ENCODE measurements around the gene DNA2. TPM values are rescaled to one million over a fixed set of nuclear protein-coding genes. Genes with fewer than 3 reads are reported as not detected.

DNA2 gene
- total RNA-seq, 1 experiment from 2014 or later: 29.0 TPM

DNA sequence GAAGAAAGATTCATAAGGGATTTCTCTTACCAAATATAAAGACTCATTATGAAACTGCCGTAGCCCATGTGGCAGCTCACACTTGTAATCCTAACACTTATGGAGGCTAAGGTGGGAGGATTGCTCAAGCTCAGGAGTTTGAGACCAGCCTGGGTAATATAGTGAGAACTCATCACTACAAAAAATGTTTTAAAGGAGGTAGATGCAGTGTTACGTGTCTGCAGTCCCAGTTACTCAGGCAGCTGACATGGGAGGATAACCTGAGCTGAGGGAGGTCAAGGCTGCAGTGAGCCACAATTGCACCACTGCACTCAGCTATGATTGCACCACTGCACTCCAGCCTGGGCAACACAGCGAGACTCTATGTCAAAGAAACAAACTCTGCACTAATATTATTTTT lies 18.1 kb upstream of the DNA2 start:
- no peak for DNase-seq (ENCODE audit: low read depth, low spot score)
- 0 out of 2 replicates have a peak, but pooled peaks cover 3% of the 10 kb centered on the region for H3K36me3 ChIP-seq (ENCODE audit: control insufficient read depth, insufficient read depth, low read length)
- ATAC-seq: no peak
- ChIA-PET CTCF (no interaction called here), POLR2A (no interaction called here)
- H3K4me3 ChIP-seq (ENCODE audit: low read depth in 2 of 2, low read length in 2 of 2): no peak overlapping the region
- H3K27me3 ChIP-seq (ENCODE audit: control insufficient read depth, insufficient read depth, low read length): no peaks in the 10 kb centered on the region
- no peak overlapping the region for H3K27ac ChIP-seq (ENCODE audit: low read length)
- BruUV-seq (replicated peaks): no TSS peak
- no peaks in the 10 kb centered on the region for H3K9me3 ChIP-seq (ENCODE audit: control insufficient read depth, insufficient read depth, low read depth, low read length)
- no peaks in the 10 kb centered on the region for H3K4me1 ChIP-seq (ENCODE audit: control insufficient read depth, insufficient read depth, low read length)
- intact Hi-C loops (cut with micrococcal nuclease; ENCODE audit: unreplicated experiment) (no loop called here), in situ Hi-C loops (cut with HindIII; ENCODE audit: low pct_unique_long_range_greater_than_20kb, low sequenced_read_pairs) (no loop called here)
- TF ChIP-seq TCF7L2 (IDR thresholded peaks at IDR 0.05; ENCODE audit: low read depth, low read length) (no peak), POLR2AphosphoS5 (IDR thresholded peaks at IDR 0.05; ENCODE audit: low read depth, low read length) (no peak), SIN3A (IDR thresholded peaks at IDR 0.05; ENCODE audit: borderline replicate concordance, insufficient read depth, low read depth, low read length) (no peak)
- TF ChIP-seq, protein P1, sequence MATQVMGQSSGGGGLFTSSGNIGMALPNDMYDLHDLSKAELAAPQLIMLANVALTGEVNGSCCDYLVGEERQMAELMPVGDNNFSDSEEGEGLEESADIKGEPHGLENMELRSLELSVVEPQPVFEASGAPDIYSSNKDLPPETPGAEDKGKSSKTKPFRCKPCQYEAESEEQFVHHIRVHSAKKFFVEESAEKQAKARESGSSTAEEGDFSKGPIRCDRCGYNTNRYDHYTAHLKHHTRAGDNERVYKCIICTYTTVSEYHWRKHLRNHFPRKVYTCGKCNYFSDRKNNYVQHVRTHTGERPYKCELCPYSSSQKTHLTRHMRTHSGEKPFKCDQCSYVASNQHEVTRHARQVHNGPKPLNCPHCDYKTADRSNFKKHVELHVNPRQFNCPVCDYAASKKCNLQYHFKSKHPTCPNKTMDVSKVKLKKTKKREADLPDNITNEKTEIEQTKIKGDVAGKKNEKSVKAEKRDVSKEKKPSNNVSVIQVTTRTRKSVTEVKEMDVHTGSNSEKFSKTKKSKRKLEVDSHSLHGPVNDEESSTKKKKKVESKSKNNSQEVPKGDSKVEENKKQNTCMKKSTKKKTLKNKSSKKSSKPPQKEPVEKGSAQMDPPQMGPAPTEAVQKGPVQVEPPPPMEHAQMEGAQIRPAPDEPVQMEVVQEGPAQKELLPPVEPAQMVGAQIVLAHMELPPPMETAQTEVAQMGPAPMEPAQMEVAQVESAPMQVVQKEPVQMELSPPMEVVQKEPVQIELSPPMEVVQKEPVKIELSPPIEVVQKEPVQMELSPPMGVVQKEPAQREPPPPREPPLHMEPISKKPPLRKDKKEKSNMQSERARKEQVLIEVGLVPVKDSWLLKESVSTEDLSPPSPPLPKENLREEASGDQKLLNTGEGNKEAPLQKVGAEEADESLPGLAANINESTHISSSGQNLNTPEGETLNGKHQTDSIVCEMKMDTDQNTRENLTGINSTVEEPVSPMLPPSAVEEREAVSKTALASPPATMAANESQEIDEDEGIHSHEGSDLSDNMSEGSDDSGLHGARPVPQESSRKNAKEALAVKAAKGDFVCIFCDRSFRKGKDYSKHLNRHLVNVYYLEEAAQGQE (IDR thresholded peaks at IDR 0.05; ENCODE audit: insufficient read depth in 1 of 2, low read depth in 2 of 2, low read length in 1 of 2): no peak
- TF ChIP-seq, protein P2, sequence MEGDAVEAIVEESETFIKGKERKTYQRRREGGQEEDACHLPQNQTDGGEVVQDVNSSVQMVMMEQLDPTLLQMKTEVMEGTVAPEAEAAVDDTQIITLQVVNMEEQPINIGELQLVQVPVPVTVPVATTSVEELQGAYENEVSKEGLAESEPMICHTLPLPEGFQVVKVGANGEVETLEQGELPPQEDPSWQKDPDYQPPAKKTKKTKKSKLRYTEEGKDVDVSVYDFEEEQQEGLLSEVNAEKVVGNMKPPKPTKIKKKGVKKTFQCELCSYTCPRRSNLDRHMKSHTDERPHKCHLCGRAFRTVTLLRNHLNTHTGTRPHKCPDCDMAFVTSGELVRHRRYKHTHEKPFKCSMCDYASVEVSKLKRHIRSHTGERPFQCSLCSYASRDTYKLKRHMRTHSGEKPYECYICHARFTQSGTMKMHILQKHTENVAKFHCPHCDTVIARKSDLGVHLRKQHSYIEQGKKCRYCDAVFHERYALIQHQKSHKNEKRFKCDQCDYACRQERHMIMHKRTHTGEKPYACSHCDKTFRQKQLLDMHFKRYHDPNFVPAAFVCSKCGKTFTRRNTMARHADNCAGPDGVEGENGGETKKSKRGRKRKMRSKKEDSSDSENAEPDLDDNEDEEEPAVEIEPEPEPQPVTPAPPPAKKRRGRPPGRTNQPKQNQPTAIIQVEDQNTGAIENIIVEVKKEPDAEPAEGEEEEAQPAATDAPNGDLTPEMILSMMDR (IDR thresholded peaks at IDR 0.05): no peak

DNA sequence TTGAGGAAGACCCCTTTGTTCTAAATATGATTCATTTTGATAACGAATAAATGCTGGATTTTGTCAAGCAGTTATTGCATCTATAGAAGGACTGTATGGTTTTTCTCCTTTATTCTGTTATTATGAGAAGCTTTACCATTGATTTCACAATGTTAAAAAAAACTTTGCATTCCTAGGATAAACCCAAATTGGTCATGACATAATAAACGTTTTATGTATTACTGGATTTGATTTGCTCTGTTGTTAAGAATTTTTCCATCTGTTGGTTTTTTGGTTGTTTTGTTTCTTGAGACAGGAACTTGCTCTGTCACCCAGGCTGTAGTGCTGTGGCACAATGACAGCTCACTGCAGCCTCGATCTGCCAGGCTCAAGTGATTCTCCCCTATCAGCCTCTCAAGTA lies 2.2 kb upstream of the DNA2 start:
- in situ Hi-C loops (cut with HindIII; ENCODE audit: low pct_unique_long_range_greater_than_20kb, low sequenced_read_pairs): no loop called here
- POLR2A ChIA-PET: interaction anchor here (0.6 to 0.7 kb wide), 3 partner anchors 14 to 122 kb away, joined by 4 to 5 read pairs (median 5); no protein-coding TSS in a partner anchor
- CTCF ChIA-PET: no interaction called here

More for the DNA sequence above, 2.2 kb upstream of the DNA2 start:
- Histone ChIP-seq H3K27me3 (ENCODE audit: control insufficient read depth, insufficient read depth, low read length) (no peaks in the 10 kb centered on the region), H3K36me3 (ENCODE audit: control insufficient read depth, insufficient read depth, low read length) (no peaks in the 10 kb centered on the region; the same call in 1 of the 2 replicates), H3K4me1 (ENCODE audit: control insufficient read depth, insufficient read depth, low read length) (peaks cover 10% of the 10 kb centered on the region; the same call in 1 of the 2 replicates), H3K9me3 (ENCODE audit: control insufficient read depth, insufficient read depth, low read depth, low read length) (no peaks in the 10 kb centered on the region), H3K27ac (ENCODE audit: low read length) (no peak overlapping the region), H3K4me3 (ENCODE audit: low read depth in 2 of 2, low read length in 2 of 2) (no peak overlapping the region)
- DNase-seq (ENCODE audit: low read depth, low spot score) (no peak), ATAC-seq (no peak)
- BruUV-seq (replicated peaks): no TSS peak
- intact Hi-C loops (cut with micrococcal nuclease; ENCODE audit: unreplicated experiment): no loop called here
- TF ChIP-seq, protein P2 (IDR thresholded peaks at IDR 0.05): no peak
- TF ChIP-seq, protein P1 (IDR thresholded peaks at IDR 0.05; ENCODE audit: insufficient read depth in 1 of 2, low read depth in 2 of 2, low read length in 1 of 2): no peak
- TF ChIP-seq TCF7L2 (IDR thresholded peaks at IDR 0.05; ENCODE audit: low read depth, low read length) (no peak), SIN3A (IDR thresholded peaks at IDR 0.05; ENCODE audit: borderline replicate concordance, insufficient read depth, low read depth, low read length) (no peak), POLR2AphosphoS5 (IDR thresholded peaks at IDR 0.05; ENCODE audit: low read depth, low read length) (no peak)
